AG09319 (cell line): ENCODE data around the gene ARHGEF19.
A peak's percentile ranks its signal among the peaks of the same experiment; 100 is the strongest.

Source experiments
- DNase-seq: peaks from one replicate; pipeline ENCODE4 v3.0.0-alpha.2; 2010; ENCODE audit warnings: low read depth; ENCODE audit errors: extremely low read depth
- CTCF ChIP-seq: IDR thresholded peaks from 2 replicates; pipeline ENCODE4 v1.5.1; 2011; ENCODE audit warnings: low read depth, mild to moderate bottlenecking, inconsistent platforms, low read length, moderate library complexity

The ARHGEF19 gene

DNA sequence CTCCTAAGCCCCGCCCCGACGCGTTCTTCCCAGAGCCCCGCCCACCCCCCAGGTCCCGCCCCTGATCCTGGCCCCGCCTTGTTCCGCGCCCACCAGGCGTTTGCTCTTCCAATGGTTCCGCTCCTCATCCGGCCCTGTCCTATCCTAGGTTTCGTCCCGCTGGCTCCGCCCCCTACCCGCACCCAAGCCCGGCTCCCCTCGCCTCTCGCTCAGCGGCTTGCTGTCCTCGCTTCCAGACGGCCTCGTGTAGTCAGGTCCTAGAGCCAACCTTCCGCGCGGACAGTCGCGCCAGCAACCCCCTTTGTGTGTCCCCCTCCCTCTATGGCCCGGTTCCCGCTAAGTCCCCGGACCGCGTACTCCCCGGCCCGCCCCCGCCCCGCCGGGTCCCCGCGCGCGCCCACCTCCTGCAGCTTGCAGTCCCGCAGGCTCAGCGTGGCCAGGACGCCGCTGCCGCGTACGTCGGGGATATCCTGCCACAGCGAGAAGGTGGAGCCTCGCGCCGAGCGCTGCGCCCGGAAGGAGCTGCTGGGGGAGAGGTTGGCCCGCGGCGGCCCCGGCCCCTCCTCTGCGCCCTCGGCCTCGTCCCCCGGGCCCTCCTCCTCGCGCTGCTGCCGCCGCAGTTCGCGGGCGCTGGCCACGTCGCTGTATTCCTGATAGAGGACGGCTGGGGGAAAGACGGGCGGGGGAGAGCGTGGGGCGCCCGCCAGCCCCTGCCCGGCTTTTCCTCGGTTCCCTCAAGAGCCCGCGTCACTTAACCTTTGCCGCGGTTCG is 5.7 kb downstream of the ARHGEF19 start:
- peak; percentile 97 for DNase-seq
- TF ChIP-seq CTCF: no peak

DNA sequence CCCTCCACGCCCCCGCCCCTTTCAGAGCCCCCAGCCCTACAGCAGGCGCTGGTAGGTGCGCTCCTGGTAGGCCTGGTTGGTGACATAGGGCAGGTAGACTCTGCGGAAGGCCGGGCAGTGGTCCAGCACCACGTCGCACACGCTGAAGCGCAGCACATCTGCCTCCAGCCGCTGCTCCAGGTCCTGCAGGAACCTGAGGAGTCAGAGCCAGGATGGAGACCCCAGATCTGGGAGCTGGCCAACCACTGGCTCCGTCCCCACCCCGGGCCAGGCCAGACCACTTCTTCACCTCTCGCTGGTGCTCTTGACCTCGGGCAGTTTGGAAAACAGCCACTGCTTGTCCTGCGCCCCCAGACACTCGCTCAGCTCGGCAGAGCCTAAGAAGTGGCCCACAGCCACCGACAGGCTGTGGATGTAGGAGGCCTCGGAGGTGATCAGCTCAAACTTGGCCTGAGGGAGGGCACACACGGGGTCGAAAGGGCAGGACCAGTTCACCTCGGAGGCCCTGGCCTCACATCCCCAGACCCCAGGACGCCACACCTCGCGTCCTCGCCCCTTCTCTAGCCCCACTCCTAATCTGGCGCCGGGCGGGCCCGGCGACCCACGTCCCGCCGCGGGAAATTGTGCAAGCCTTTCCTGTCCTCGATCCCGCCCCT is 6.4 kb downstream of the ARHGEF19 start:
- no peak for DNase-seq
- no peak for TF ChIP-seq CTCF

- no peak for DNase-seq
- no peak for TF ChIP-seq CTCF
These were observed 7.1 kb downstream of the ARHGEF19 start for GRCh38 chr1:16205334-16205671.

- no peak for DNase-seq
- peak; percentile 23 for TF ChIP-seq CTCF
These were observed 7.7 kb downstream of the ARHGEF19 start for GRCh38 chr1:16204634-16205333.

DNA sequence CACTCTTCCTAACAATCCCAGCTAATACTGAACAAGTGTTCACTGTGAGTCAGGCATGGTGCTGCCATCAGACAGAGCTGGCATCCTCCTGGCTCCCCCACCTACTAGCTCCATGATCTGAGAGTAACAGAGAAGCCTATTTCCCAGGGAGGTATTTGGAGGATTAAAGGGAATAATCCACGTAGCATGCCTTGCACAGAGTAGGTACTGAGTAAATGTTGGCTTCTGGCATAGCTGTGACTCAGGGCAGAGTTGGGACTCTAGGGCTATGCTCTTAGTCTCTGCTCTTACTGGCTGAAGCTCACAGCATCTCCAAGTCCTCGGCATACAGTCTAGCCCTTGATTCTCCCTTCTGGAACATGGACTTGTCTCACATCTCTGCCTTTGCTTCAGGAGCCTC is 8.2 kb downstream of the ARHGEF19 start:
- DNase-seq: no peak
- no peak for TF ChIP-seq CTCF

GRCh38 chr1:16203550-16203949 is 8.9 kb downstream of the ARHGEF19 start:
- no peak for DNase-seq
- TF ChIP-seq CTCF: no peak
